HCT116 (cell line): ENCODE measurements around the gene HK1. TPM values are rescaled to one million over a fixed set of nuclear protein-coding genes. Genes with fewer than 3 reads are reported as not detected.

ENCODE experiments used
- ATAC-seq: fragments of 200-7000 bp; cut with Tn5 transposase; 2 replicates; pipeline ENCODE4 v1.9.1; 2020; ENCODE audit warnings: mild to moderate bottlenecking, moderate library complexity
- BruUV-seq: library from RNA; stranded (reverse); fragments of 400-500 nt; replicated peaks from 2 replicates; lab custom pipeline; 2021; lab: Mats Ljungman, UMichigan
- CTCF ChIA-PET: fragments of 300-600 bp; sonication (Branson Sonifier 250); formaldehyde crosslinking; loops from one replicate; lab custom pipeline; 2021; ENCODE audit warnings: antibody characterized with exemption; lab: Charles Lee
- POLR2A ChIA-PET: fragments of 300-600, 350-600 bp; sonication (Branson Sonifier 250); formaldehyde crosslinking; loops from one replicate; lab custom pipeline; 2021; ENCODE audit warnings: antibody characterized with exemption; lab: Charles Lee
- RAD21 ChIA-PET, 2 experiments: fragments of 300-600 bp; sonication (Branson Sonifier 250); formaldehyde crosslinking; loops; one replicate each; lab custom pipeline; 2023; ENCODE audit warnings: low total read pairs in 2 of 2; ENCODE audit not compliant: uncharacterized antibody in 2 of 2, unreplicated experiment in 2 of 2, low non-redundant PET in 1 of 2; lab: Charles Lee
- DNase-seq: peaks from one replicate; pipeline ENCODE4 v3.0.0-alpha.2; 2010; ENCODE audit warnings: low read depth, low spot score
- H2AFZ ChIP-seq: fragments of 200-600 bp; shearing (Covaris generic), sonication (generic); 2 replicates; pipeline ENCODE4 v1.6.1; 2017; ENCODE audit warnings: low read depth, mixed run types, mixed read lengths, antibody characterized with exemption, low read length; ENCODE audit not compliant: poor library complexity, severe bottlenecking
- H3K27ac ChIP-seq: 2 replicates; pipeline ENCODE4 v1.5.1; 2012; ENCODE audit warnings: low read depth, low read length
- H3K27me3 ChIP-seq: fragments of 200-600 bp; sonication (generic); 2 replicates; pipeline ENCODE4 v1.6.1; 2016; ENCODE audit warnings: mixed run types, low read length, mixed read lengths; ENCODE audit not compliant: insufficient read depth
- H3K36me3 ChIP-seq, 2 experiments: fragments of 200-500 bp in 1 of 2; fragments of 200-600 bp in 1 of 2; sonication (Bioruptor generic) in 1 of 2; sonication (generic) in 1 of 2; 2 replicates each; pipeline versions ENCODE4 v1.5.1 to v1.6.1; 2014 to 2016; ENCODE audit warnings: low read length in 2 of 2, inconsistent platforms in 1 of 2, mixed read lengths in 1 of 2, mixed run types in 1 of 2; ENCODE audit not compliant: insufficient read depth in 2 of 2, control insufficient read depth in 1 of 2
- H3K4me1 ChIP-seq, 2 experiments: fragments of 200-600 bp in 1 of 2; sonication (generic) in 1 of 2; 2 replicates each; pipeline versions ENCODE4 v1.5.1 to v1.6.1; 2012 to 2017; ENCODE audit warnings: low read length in 2 of 2, inconsistent platforms in 1 of 2, mild to moderate bottlenecking in 1 of 2, mixed read lengths in 1 of 2, mixed run types in 1 of 2, moderate library complexity in 1 of 2; ENCODE audit not compliant: insufficient read depth in 2 of 2, control insufficient read depth in 1 of 2
- H3K4me2 ChIP-seq: fragments of 200-600 bp; sonication (generic); 2 replicates; pipeline ENCODE4 v1.6.1; 2017; ENCODE audit warnings: mixed run types, low read length, mixed read lengths
- H3K4me3 ChIP-seq, 2 experiments: fragments of 200-600 bp in 1 of 2; sonication (generic) in 1 of 2; replicated peaks in 1 of 2; 2 replicates each; pipeline ENCODE4 v1.5.1; 2011 to 2016; ENCODE audit warnings: low read length in 2 of 2, control low read depth in 1 of 2, low read depth in 1 of 2, mild to moderate bottlenecking in 1 of 2, mixed read lengths in 1 of 2, mixed run types in 1 of 2
- H3K79me2 ChIP-seq: fragments of 200-600 bp; sonication (generic); 2 replicates; pipeline ENCODE4 v1.6.1; 2017; ENCODE audit warnings: mild to moderate bottlenecking, mixed run types, low read length, moderate library complexity, mixed read lengths; ENCODE audit not compliant: insufficient read depth
- H3K9ac ChIP-seq: fragments of 200-600 bp; sonication (generic); 2 replicates; pipeline ENCODE4 v1.6.1; 2016; ENCODE audit warnings: low read length, mixed read lengths
- H3K9me2 ChIP-seq: fragments of 200-600 bp; sonication (generic), shearing (Covaris generic); 2 replicates; pipeline ENCODE4 v1.6.1; 2017; ENCODE audit warnings: mixed run types, mild to moderate bottlenecking, moderate library complexity; ENCODE audit not compliant: insufficient read depth
- H3K9me3 ChIP-seq, 2 experiments: fragments of 200-500 bp in 1 of 2; fragments of 200-600 bp in 1 of 2; sonication (Bioruptor generic) in 1 of 2; sonication (generic) in 1 of 2; 2 replicates each; pipeline ENCODE4 v1.6.1; 2014 to 2017; ENCODE audit warnings: low read length in 2 of 2, mixed read lengths in 2 of 2, inconsistent platforms in 1 of 2, low read depth in 1 of 2, mild to moderate bottlenecking in 1 of 2, mixed run types in 1 of 2, moderate library complexity in 1 of 2; ENCODE audit not compliant: control insufficient read depth in 1 of 2, insufficient read depth in 1 of 2
- H4K20me1 ChIP-seq: fragments of 200-600 bp; sonication (generic), shearing (Covaris generic); 2 replicates; pipeline ENCODE4 v1.6.1; 2017; ENCODE audit warnings: mixed run types, mild to moderate bottlenecking, moderate library complexity; ENCODE audit not compliant: insufficient read depth
- CBX3 ChIP-seq: IDR thresholded peaks from 2 replicates; pipeline ENCODE4 v1.6.1; 2012; ENCODE audit warnings: low read depth
- EGR1 ChIP-seq: IDR thresholded peaks from 2 replicates; pipeline ENCODE4 v1.6.1; 2012; ENCODE audit warnings: low read depth
- ELF1 ChIP-seq: IDR thresholded peaks from 2 replicates; pipeline ENCODE4 v1.6.1; 2012; ENCODE audit warnings: low read depth, borderline replicate concordance
- EZH2 ChIP-seq: fragments of 200-600 bp; sonication (generic); IDR thresholded peaks from 2 replicates; pipeline ENCODE4 v1.6.1; 2017; ENCODE audit warnings: antibody characterized with exemption, mixed run types
- EZH2phosphoT487 ChIP-seq: fragments of 200-600 bp; IDR thresholded peaks from 2 replicates; pipeline ENCODE4 v1.6.1; 2018; ENCODE audit warnings: antibody characterized with exemption, borderline replicate concordance
- RAD21 ChIP-seq: IDR thresholded peaks from 2 replicates; pipeline ENCODE4 v1.6.1; 2012; ENCODE audit warnings: low read depth, mild to moderate bottlenecking
- YY1 ChIP-seq: IDR thresholded peaks from 2 replicates; pipeline ENCODE4 v1.6.1; 2011; ENCODE audit warnings: low read length, low read depth, moderate library complexity, mild to moderate bottlenecking; ENCODE audit not compliant: insufficient replicate concordance; ENCODE audit errors: extremely low read depth
- intact Hi-C: fragments of 100-400 bp; cut with micrococcal nuclease; formaldehyde crosslinking; loops from 2 replicates; pipeline ENCODE4 v1.10.0; 2022
- total RNA-seq: library from RNA; stranded (reverse); gene quantifications from one replicate; pipeline ENCODE4 v1.2.1, GENCODE V29; 2021; ENCODE audit not compliant: unreplicated experiment
- TF ChIP-seq, protein P1 (sequence below), 3 experiments: fragments of 200-600 bp in 1 of 3; sonication (generic) in 1 of 3; IDR thresholded peaks in 2 of 3; conservative IDR thresholded peaks in 1 of 3; 2 replicates each; pipeline ENCODE4 v1.5.1; 2012 to 2017; ENCODE audit warnings: low read depth in 2 of 3, low read length in 2 of 3, antibody characterized with exemption in 1 of 3, borderline replicate concordance in 1 of 3, control low read depth in 1 of 3, mild to moderate bottlenecking in 1 of 3, mixed read lengths in 1 of 3, mixed run types in 1 of 3, moderate library complexity in 1 of 3; ENCODE audit not compliant: insufficient read depth in 1 of 3

Gene HK1
- total RNA-seq, 1 experiment from 2014 or later: 50.3 TPM

DNA sequence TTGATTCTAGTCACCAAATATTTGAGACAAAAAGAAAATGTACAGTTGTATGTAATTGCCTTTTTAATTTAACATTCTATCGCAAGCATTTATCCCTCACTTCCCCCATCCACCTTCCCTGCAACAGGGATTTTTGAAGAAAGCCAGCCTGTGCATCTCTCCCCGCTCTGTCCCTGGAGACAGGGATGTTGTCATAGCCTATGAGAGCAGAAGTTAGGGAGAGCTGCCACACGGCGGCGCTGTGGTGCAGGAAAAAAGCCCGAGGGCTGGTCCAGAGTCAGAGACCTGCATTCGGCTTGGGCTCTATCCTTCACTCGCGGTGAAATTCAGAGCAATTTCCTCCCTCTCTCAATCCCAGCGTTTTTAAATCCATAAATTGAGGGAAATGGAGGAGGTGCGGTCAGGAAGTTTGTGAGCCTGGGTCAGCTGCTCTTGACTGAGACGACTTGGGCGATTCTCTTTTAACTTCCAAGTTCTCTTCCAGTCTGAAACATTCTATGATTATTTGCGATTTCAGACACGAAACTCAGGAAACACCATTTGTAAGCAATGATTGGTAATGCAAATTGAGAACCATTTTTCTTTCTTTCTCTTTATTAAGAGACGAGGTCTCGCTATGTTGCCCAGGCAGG, 40.7 kb upstream of the HK1 start:
- BruUV-seq: no TSS peak
- DNase-seq (peak; percentile 59), ATAC-seq (peak; percentile 99)
- no peak overlapping the region for H3K9ac ChIP-seq
- no peaks in the 10 kb centered on the region for H4K20me1 ChIP-seq
- no peaks in the 10 kb centered on the region for H3K9me2 ChIP-seq
- peak overlapping the region; percentile 40 for H2AFZ ChIP-seq
- no peaks in the 10 kb centered on the region for H3K27me3 ChIP-seq
- peak overlapping the region; percentile 18 for H3K4me2 ChIP-seq
- POLR2A ChIA-PET: no interaction called here
- H3K4me3 ChIP-seq: no peak overlapping the region
- peaks cover 4 to 16% of the 10 kb centered on the region in 2 experiments for H3K4me1 ChIP-seq
- no peaks in the 10 kb centered on the region for H3K36me3 ChIP-seq
- TF ChIP-seq RAD21 (peak; percentile 98), YY1 (no peak), EZH2phosphoT487 (no peak)
- TF ChIP-seq, protein P1, sequence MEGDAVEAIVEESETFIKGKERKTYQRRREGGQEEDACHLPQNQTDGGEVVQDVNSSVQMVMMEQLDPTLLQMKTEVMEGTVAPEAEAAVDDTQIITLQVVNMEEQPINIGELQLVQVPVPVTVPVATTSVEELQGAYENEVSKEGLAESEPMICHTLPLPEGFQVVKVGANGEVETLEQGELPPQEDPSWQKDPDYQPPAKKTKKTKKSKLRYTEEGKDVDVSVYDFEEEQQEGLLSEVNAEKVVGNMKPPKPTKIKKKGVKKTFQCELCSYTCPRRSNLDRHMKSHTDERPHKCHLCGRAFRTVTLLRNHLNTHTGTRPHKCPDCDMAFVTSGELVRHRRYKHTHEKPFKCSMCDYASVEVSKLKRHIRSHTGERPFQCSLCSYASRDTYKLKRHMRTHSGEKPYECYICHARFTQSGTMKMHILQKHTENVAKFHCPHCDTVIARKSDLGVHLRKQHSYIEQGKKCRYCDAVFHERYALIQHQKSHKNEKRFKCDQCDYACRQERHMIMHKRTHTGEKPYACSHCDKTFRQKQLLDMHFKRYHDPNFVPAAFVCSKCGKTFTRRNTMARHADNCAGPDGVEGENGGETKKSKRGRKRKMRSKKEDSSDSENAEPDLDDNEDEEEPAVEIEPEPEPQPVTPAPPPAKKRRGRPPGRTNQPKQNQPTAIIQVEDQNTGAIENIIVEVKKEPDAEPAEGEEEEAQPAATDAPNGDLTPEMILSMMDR (IDR thresholded peaks at IDR 0.05 in 2 of 3, conservative IDR thresholded peaks at IDR 0.05 in 1 of 3; ENCODE audit: borderline replicate concordance in 1 of 3, insufficient read depth in 1 of 3, low read depth in 2 of 3, low read length in 2 of 3): peak; percentile 89 to 93 (median 90)
- no peaks in the 10 kb centered on the region for H3K79me2 ChIP-seq
- RAD21 ChIA-PET: no interaction called here
- H3K9me3 ChIP-seq: no peaks in the 10 kb centered on the region
- CTCF ChIA-PET: interaction anchor here (1.1 to 2.0 kb wide), 3 partner anchors 9 to 155 kb away, joined by 3 to 11 read pairs (median 3); no protein-coding TSS in a partner anchor
- H3K27ac ChIP-seq: no peak overlapping the region
- intact Hi-C loops: loop anchor here (1.0 to 5.0 kb wide), 3 partner anchors 155 to 400 kb away; no protein-coding TSS in a partner anchor

DNA sequence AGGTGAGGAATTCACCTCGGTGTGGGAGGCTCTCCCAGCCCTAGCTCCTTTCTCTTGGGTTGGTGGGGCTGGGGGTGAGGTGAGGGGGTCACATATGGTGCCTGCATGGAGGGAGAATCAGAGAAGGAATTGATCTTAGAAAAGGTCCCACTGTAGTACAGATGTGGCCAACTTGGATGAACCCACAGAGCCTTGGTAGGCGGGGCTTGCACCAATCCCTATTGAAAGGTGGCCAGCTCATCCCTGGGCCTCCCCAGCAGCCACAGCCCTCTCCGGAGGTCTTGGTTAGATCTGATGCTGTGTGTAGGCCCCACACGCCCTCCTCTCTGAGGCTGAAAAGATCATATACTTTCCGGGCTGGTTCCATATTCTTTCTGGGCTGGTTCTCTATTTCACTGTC, 39.2 kb upstream of the HK1 start:
- H3K9me3 ChIP-seq: no peaks in the 10 kb centered on the region
- DNase-seq: no peak
- H3K79me2 ChIP-seq: no peaks in the 10 kb centered on the region
- ATAC-seq: no peak
- no peaks in the 10 kb centered on the region for H3K9me2 ChIP-seq
- H3K4me2 ChIP-seq: no peak overlapping the region
- H3K9ac ChIP-seq: no peak overlapping the region
- no peaks in the 10 kb centered on the region for H4K20me1 ChIP-seq
- ChIA-PET RAD21 (no interaction called here), CTCF (interaction anchor here (0.7 to 2.0 kb wide), 3 partner anchors 138 to 169 kb away, joined by 5 to 11 read pairs (median 6); no protein-coding TSS in a partner anchor), POLR2A (no interaction called here)
- H3K36me3 ChIP-seq: no peaks in the 10 kb centered on the region
- H3K27me3 ChIP-seq: no peaks in the 10 kb centered on the region
- H2AFZ ChIP-seq: no peak overlapping the region
- peaks cover 0 to 8% of the 10 kb centered on the region in 2 experiments; a peak in 1 of 4 replicates for H3K4me1 ChIP-seq
- H3K27ac ChIP-seq: no peak overlapping the region
- intact Hi-C loops: loop anchor here (5.0 kb wide), 2 partner anchors 268 to 398 kb away; no protein-coding TSS in a partner anchor
- no TSS peak for BruUV-seq
- TF ChIP-seq ELF1 (no peak), EZH2 (no peak), CBX3 (no peak), EGR1 (no peak)
- H3K4me3 ChIP-seq: no peak overlapping the region
